ENCODE measurements around the gene HECA.

HECA gene

GRCh38 chr6:139184047-139184446 is 49.2 kb downstream of the HECA start:
- no peak overlapping the region for H3K4me3 ChIP-seq (ENCODE audit: low read depth, low read length)
- TF ChIP-seq CTCF (IDR thresholded peaks at IDR 0.05; ENCODE audit: control insufficient read depth, extremely low read depth, insufficient read depth), result no peak
- DNase-seq (ENCODE audit: low read depth), result no peak

GRCh38 chr6:139184459-139184858 is 49.6 kb downstream of the HECA start:
- no peak overlapping the region for H3K4me3 ChIP-seq (ENCODE audit: low read depth, low read length)
- no peak for TF ChIP-seq CTCF (IDR thresholded peaks at IDR 0.05; ENCODE audit: control insufficient read depth, extremely low read depth, insufficient read depth)
- DNase-seq (ENCODE audit: low read depth), result no peak

- TF ChIP-seq CTCF (IDR thresholded peaks at IDR 0.05; ENCODE audit: control insufficient read depth, extremely low read depth, insufficient read depth), result no peak
- no peak for DNase-seq (ENCODE audit: low read depth)
- H3K4me3 ChIP-seq (ENCODE audit: low read depth, low read length), result no peak overlapping the region
These were observed 51.4 kb downstream of the HECA start for GRCh38 chr6:139186242-139186641.

GRCh38 chr6:139186692-139187091 is 51.8 kb downstream of the HECA start:
- no peak for DNase-seq (ENCODE audit: low read depth)

GRCh38 chr6:139187489-139187888 is 52.6 kb downstream of the HECA start:
- H3K4me3 ChIP-seq (ENCODE audit: low read depth, low read length), result no peak overlapping the region
- no peak for DNase-seq (ENCODE audit: low read depth)
- no peak for TF ChIP-seq CTCF (IDR thresholded peaks at IDR 0.05; ENCODE audit: control insufficient read depth, extremely low read depth, insufficient read depth)

More at GRCh38 chr6:139186692-139187091, 51.8 kb downstream of the HECA start:
- TF ChIP-seq CTCF (IDR thresholded peaks at IDR 0.05; ENCODE audit: control insufficient read depth, extremely low read depth, insufficient read depth), result no peak
- H3K4me3 ChIP-seq (ENCODE audit: low read depth, low read length), result no peak overlapping the region

GRCh38 chr6:139189665-139190064 is 54.8 kb downstream of the HECA start:
- no peak overlapping the region for H3K4me3 ChIP-seq (ENCODE audit: low read depth, low read length)
- no peak for DNase-seq (ENCODE audit: low read depth)
- no peak for TF ChIP-seq CTCF (IDR thresholded peaks at IDR 0.05; ENCODE audit: control insufficient read depth, extremely low read depth, insufficient read depth)

GRCh38 chr6:139194740-139195139 is 59.9 kb downstream of the HECA start:
- no peak for DNase-seq (ENCODE audit: low read depth)
- H3K4me3 ChIP-seq (ENCODE audit: low read depth, low read length), result no peak overlapping the region
- no peak for TF ChIP-seq CTCF (IDR thresholded peaks at IDR 0.05; ENCODE audit: control insufficient read depth, extremely low read depth, insufficient read depth)
